HepG2 (cell line): ENCODE results near the gene TSNAX. TPM values are rescaled to one million over a fixed set of nuclear protein-coding genes. Genes with fewer than 3 reads are reported as not detected.

Experiments
- ATAC-seq: fragments of 200-7000 bp; cut with Tn5 transposase; 3 replicates; pipeline ENCODE4 v1.9.1; 2020; ENCODE audit warnings: mild to moderate bottlenecking, moderate library complexity
- BruUV-seq: library from RNA; stranded (reverse); fragments of 400-500 nt; replicated peaks from 2 replicates; lab custom pipeline; 2021; lab: Mats Ljungman, UMichigan
- CTCF ChIA-PET: fragments of 300-600 bp; formaldehyde crosslinking; extraction: SDS; loops from one replicate; lab custom pipeline; 2021; ENCODE audit warnings: low total read pairs, inconsistent platforms, low intra/inter-chr PET ratio; lab: Yijun Ruan, JAX
- POLR2A ChIA-PET: fragments of 350-600 bp; sonication (Branson Sonifier 250); formaldehyde crosslinking; loops from one replicate; lab custom pipeline; 2020; ENCODE audit warnings: antibody characterized with exemption, inconsistent platforms; lab: Yijun Ruan, JAX
- DNase-seq: peaks from one replicate; pipeline ENCODE4 v3.0.0-alpha.2; 2015; ENCODE audit warnings: low spot score
- FAIRE-seq: peaks from 3 replicates; lab custom pipeline; 2011; peaks lifted over from hg19 to GRCh38; lab: Jason Lieb, UNC
- H2AFZ ChIP-seq: one replicate; pipeline ENCODE4 v1.6.1; 2011; ENCODE audit warnings: low read length, inconsistent platforms
- H3K27ac ChIP-seq: fragments of 300-600 bp; 3 replicates; pipeline ENCODE4 v1.8.0; 2011; ENCODE audit warnings: mixed run types, mild to moderate bottlenecking, mixed read lengths, low read length, inconsistent platforms; ENCODE audit not compliant: insufficient read depth; ENCODE audit errors: extremely low read length
- H3K27me3 ChIP-seq, 2 experiments: fragments of 200-600 bp in 1 of 2; 2 replicates in 1 of 2; 3 replicates in 1 of 2; pipeline versions ENCODE4 v1.6.0 to v1.8.0; 2011; ENCODE audit warnings: low read length in 2 of 2, mild to moderate bottlenecking in 2 of 2, moderate library complexity in 2 of 2, inconsistent platforms in 1 of 2; ENCODE audit not compliant: insufficient read depth in 2 of 2, control insufficient read depth in 1 of 2
- H3K36me3 ChIP-seq, 2 experiments: fragments of 200-600 bp in 1 of 2; replicated peaks in 1 of 2; 2 replicates in 1 of 2; 3 replicates in 1 of 2; pipeline versions ENCODE4 v1.5.1 to v1.8.0; 2011; ENCODE audit warnings: low read length in 2 of 2, inconsistent platforms in 1 of 2; ENCODE audit not compliant: insufficient read depth in 2 of 2, control insufficient read depth in 1 of 2
- H3K4me1 ChIP-seq: 2 replicates; pipeline ENCODE4 v1.5.1; 2012; ENCODE audit warnings: low read length, inconsistent platforms; ENCODE audit not compliant: insufficient read depth
- H3K4me2 ChIP-seq: 2 replicates; pipeline ENCODE4 v1.6.0; 2011; ENCODE audit warnings: low read depth, low read length, inconsistent platforms
- H3K4me3 ChIP-seq, 3 experiments: fragments of 200-600 bp in 1 of 3; sonication (generic), shearing (Covaris generic) in 1 of 3; replicated peaks in 1 of 3; 2 replicates each; pipeline ENCODE4 v1.5.1; 2011 to 2016; ENCODE audit warnings: low read length in 3 of 3, inconsistent platforms in 2 of 3, low read depth in 2 of 3, mild to moderate bottlenecking in 2 of 3, control low read depth in 1 of 3, mixed read lengths in 1 of 3; ENCODE audit not compliant: insufficient read depth in 1 of 3
- H3K79me2 ChIP-seq: one replicate; pipeline ENCODE4 v1.6.1; 2011; ENCODE audit warnings: low read length, inconsistent platforms; ENCODE audit not compliant: insufficient read depth
- H3K9ac ChIP-seq: 2 replicates; pipeline ENCODE4 v1.6.0; 2011; ENCODE audit warnings: mild to moderate bottlenecking, low read depth, low read length, inconsistent platforms; ENCODE audit not compliant: insufficient read depth
- H3K9me3 ChIP-seq: 2 replicates; pipeline ENCODE4 v1.5.1; 2012; ENCODE audit warnings: mild to moderate bottlenecking, low read length
- H4K20me1 ChIP-seq: 2 replicates; pipeline ENCODE4 v1.6.0; 2011; ENCODE audit warnings: inconsistent platforms, mild to moderate bottlenecking, low read length, moderate library complexity; ENCODE audit not compliant: insufficient read depth
- ATF1 ChIP-seq: IDR thresholded peaks from 2 replicates; pipeline ENCODE4 v1.6.1; 2016; ENCODE audit warnings: mild to moderate bottlenecking, control low read depth
- CHCHD3 ChIP-seq: sonication (generic); formaldehyde crosslinking; IDR thresholded peaks from 2 replicates; pipeline ENCODE4 v1.8.0; 2022; ENCODE audit warnings: mild to moderate bottlenecking, missing genetic modification reagents, moderate library complexity
- EED ChIP-seq: sonication (generic); formaldehyde crosslinking; IDR thresholded peaks from 2 replicates; pipeline ENCODE4 v1.5.0; 2020; ENCODE audit warnings: mild to moderate bottlenecking, missing genetic modification reagents
- IKZF4 ChIP-seq: sonication (generic); formaldehyde crosslinking; IDR thresholded peaks from 2 replicates; pipeline ENCODE4 v1.5.1; 2020; ENCODE audit warnings: borderline replicate concordance, mild to moderate bottlenecking, low read depth, missing genetic modification reagents; ENCODE audit errors: not compliant biosample characterization
- MBNL3 ChIP-seq: fragments of 250-450 bp; sonication (Bioruptor Pico); conservative IDR thresholded peaks from 2 replicates; pipeline ENCODE4 v1.8.0; 2022; ENCODE audit warnings: mild to moderate bottlenecking, inconsistent platforms
- MYPOP ChIP-seq: sonication (generic); formaldehyde crosslinking; IDR thresholded peaks from 2 replicates; pipeline ENCODE4 v1.8.1; 2023; ENCODE audit warnings: mild to moderate bottlenecking, moderate library complexity, missing genetic modification reagents
- NBN ChIP-seq: fragments of 450-650 bp; conservative IDR thresholded peaks from 2 replicates; pipeline ENCODE4 v1.6.1; 2017
- NFE2L2 ChIP-seq: fragments of 150-350 bp; IDR thresholded peaks from 2 replicates; pipeline ENCODE4 v1.6.1; 2014; ENCODE audit warnings: low read length
- NR1H2 ChIP-seq: sonication (generic); formaldehyde crosslinking; IDR thresholded peaks from 2 replicates; pipeline ENCODE4 v1.8.1; 2022; ENCODE audit warnings: low read depth, missing genetic modification reagents, borderline replicate concordance
- NR2F2 ChIP-seq: IDR thresholded peaks from 2 replicates; pipeline ENCODE4 v1.6.1; 2012; ENCODE audit warnings: low read depth, inconsistent platforms, borderline replicate concordance
- SNAPC5 ChIP-seq: sonication (generic); formaldehyde crosslinking; IDR thresholded peaks from 2 replicates; pipeline ENCODE4 v1.8.1; 2023; ENCODE audit warnings: mild to moderate bottlenecking, missing genetic modification reagents, borderline replicate concordance
- TBL1XR1 ChIP-seq: fragments of 150-350 bp; IDR thresholded peaks from 2 replicates; pipeline ENCODE4 v1.6.1; 2014; ENCODE audit warnings: borderline replicate concordance, low read length; ENCODE audit not compliant: partially characterized antibody
- ZNF17 ChIP-seq: sonication (generic); formaldehyde crosslinking; IDR thresholded peaks from 2 replicates; pipeline ENCODE4 v1.5.0; 2020; ENCODE audit warnings: mild to moderate bottlenecking, missing genetic modification reagents
- ZNF503 ChIP-seq: sonication (generic); formaldehyde crosslinking; IDR thresholded peaks from 2 replicates; pipeline ENCODE4 v1.4.0; 2020; ENCODE audit warnings: missing genetic modification reagents
- WGBS: methylation state at CpG from one replicate; pipeline ENCODE4 v1.1.6; 2017; ENCODE audit warnings: low lambda C conversion rate; 5-methylcytosine and 5-hydroxymethylcytosine counted together
- in situ Hi-C: cut with HindIII; loops from 2 replicates; pipeline ENCODE4 v1.10.0; 2017; ENCODE audit warnings: low pct_unique_long_range_greater_than_20kb; ENCODE audit not compliant: extremely low pct_ligation_motif_present
- intact Hi-C: fragments of 100-400 bp; cut with micrococcal nuclease; formaldehyde crosslinking; loops from one replicate; pipeline ENCODE4 v1.10.0; 2022; ENCODE audit not compliant: unreplicated experiment
- polyA plus RNA-seq, 8 experiments: library from polyadenylated mRNA; depleted of rRNA in 3 of 8; stranded (reverse) in 7 of 8; unstranded in 1 of 8; fragments of >200 nt; fragmentation: Illumina TruSeq in 4 of 8; extraction: Trizol in 4 of 8; gene quantifications; 2 replicates each; pipeline versions ENCODE4 v1.2.1 to v1.2.3, GENCODE V29; 2011 to 2016; ENCODE audit warnings: low read depth in 4 of 8, missing spikeins in 1 of 8, mixed read lengths in 1 of 8; ENCODE audit not compliant: insufficient read depth in 1 of 8
- total RNA-seq, 5 experiments: library from RNA; depleted of rRNA; stranded (reverse); fragments of >200 nt; fragmentation: Illumina TruSeq; extraction: Trizol; gene quantifications; 2 replicates each; pipeline ENCODE4 v1.2.3, GENCODE V29; 2016; ENCODE audit warnings: low read depth in 1 of 5
- TF ChIP-seq, protein P1 (sequence below): fragments of 450-650 bp; IDR thresholded peaks from 2 replicates; pipeline ENCODE4 v1.6.1; 2017; ENCODE audit warnings: mild to moderate bottlenecking

TSNAX gene
- total and polyA plus RNA-seq, 2 of the 13 experiments (the other 11 are each of a cell fraction or from before 2014, with no cell fraction given), result 13.2 to 46.2 TPM

GRCh38 chr1:231564373-231564772 is 35.9 kb downstream of the TSNAX start:
- H3K4me1 ChIP-seq, result no peaks in the 10 kb centered on the region
- DNase-seq (no peak), FAIRE-seq (no peak), ATAC-seq (no peak)
- CTCF ChIA-PET, result no interaction called here
- peaks cover 1 to 10% of the 10 kb centered on the region in 2 experiments for H3K36me3 ChIP-seq
- no peak overlapping the region for H3K4me2 ChIP-seq
- H3K27ac ChIP-seq, result no peak overlapping the region
- intact Hi-C loops (no loop called here), in situ Hi-C loops (no loop called here)
- no peaks in the 10 kb centered on the region for H3K9me3 ChIP-seq
- POLR2A ChIA-PET, result no interaction called here
- WGBS, result 96% methylated on average over 4 of the region's 4 CpGs
- TF ChIP-seq ZNF503 (CRISPR knock-in tag), result no peak
- TF ChIP-seq IKZF4, result no peak
- no peak for TF ChIP-seq NR1H2
- TF ChIP-seq NR2F2, result no peak
- TF ChIP-seq CHCHD3 (CRISPR knock-in tag), result no peak
- no peak for TF ChIP-seq EED (CRISPR knock-in tag)
- no peak for TF ChIP-seq TBL1XR1
- H4K20me1 ChIP-seq, result no peaks in the 10 kb centered on the region
- no peak overlapping the region for H3K4me3 ChIP-seq
- no peaks in the 10 kb centered on the region for H3K79me2 ChIP-seq
- H3K27me3 ChIP-seq, result no peaks in the 10 kb centered on the region
- no peak overlapping the region for H3K9ac ChIP-seq
- BruUV-seq, result no TSS peak
- no peak overlapping the region for H2AFZ ChIP-seq

- intact Hi-C loops (no loop called here), in situ Hi-C loops (no loop called here)
- H3K4me3 ChIP-seq, result no peak overlapping the region
- H3K4me1 ChIP-seq, result no peaks in the 10 kb centered on the region
- WGBS, result 100% methylated on average over 2 of the region's 2 CpGs
- ChIA-PET POLR2A (no interaction called here), CTCF (no interaction called here)
- FAIRE-seq (no peak), ATAC-seq (no peak), DNase-seq (no peak)
- no peak overlapping the region for H3K27ac ChIP-seq
- peaks cover 1 to 10% of the 10 kb centered on the region in 2 experiments for H3K36me3 ChIP-seq
- no peaks in the 10 kb centered on the region for H4K20me1 ChIP-seq
- H3K27me3 ChIP-seq, result no peaks in the 10 kb centered on the region
- no peak overlapping the region for H3K4me2 ChIP-seq
- no peaks in the 10 kb centered on the region for H3K9me3 ChIP-seq
- no peak overlapping the region for H2AFZ ChIP-seq
- BruUV-seq, result no TSS peak
- no peak overlapping the region for H3K9ac ChIP-seq
- no peaks in the 10 kb centered on the region for H3K79me2 ChIP-seq
- no peak for TF ChIP-seq ATF1 (CRISPR knock-in tag)
- TF ChIP-seq MBNL3 (CRISPR knock-in tag), result no peak
- TF ChIP-seq, protein P1, sequence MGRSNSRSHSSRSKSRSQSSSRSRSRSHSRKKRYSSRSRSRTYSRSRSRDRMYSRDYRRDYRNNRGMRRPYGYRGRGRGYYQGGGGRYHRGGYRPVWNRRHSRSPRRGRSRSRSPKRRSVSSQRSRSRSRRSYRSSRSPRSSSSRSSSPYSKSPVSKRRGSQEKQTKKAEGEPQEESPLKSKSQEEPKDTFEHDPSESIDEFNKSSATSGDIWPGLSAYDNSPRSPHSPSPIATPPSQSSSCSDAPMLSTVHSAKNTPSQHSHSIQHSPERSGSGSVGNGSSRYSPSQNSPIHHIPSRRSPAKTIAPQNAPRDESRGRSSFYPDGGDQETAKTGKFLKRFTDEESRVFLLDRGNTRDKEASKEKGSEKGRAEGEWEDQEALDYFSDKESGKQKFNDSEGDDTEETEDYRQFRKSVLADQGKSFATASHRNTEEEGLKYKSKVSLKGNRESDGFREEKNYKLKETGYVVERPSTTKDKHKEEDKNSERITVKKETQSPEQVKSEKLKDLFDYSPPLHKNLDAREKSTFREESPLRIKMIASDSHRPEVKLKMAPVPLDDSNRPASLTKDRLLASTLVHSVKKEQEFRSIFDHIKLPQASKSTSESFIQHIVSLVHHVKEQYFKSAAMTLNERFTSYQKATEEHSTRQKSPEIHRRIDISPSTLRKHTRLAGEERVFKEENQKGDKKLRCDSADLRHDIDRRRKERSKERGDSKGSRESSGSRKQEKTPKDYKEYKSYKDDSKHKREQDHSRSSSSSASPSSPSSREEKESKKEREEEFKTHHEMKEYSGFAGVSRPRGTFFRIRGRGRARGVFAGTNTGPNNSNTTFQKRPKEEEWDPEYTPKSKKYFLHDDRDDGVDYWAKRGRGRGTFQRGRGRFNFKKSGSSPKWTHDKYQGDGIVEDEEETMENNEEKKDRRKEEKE, result no peak
- no peak for TF ChIP-seq NFE2L2
- no peak for TF ChIP-seq ZNF17
- no peak for TF ChIP-seq MYPOP (CRISPR knock-in tag)
- TF ChIP-seq SNAPC5 (CRISPR knock-in tag), result no peak
- TF ChIP-seq NBN, result no peak
These were observed 38.0 kb downstream of the TSNAX start for GRCh38 chr1:231566496-231566895.
